Posterior cingulate gyrus (tissue), 11 donors: ENCODE results near the gene ARRDC5.

ENCODE experiments used
- DNase-seq, 10 donors: peaks; one replicate each; pipeline versions ENCODE4 v3.0.0 to v3.0.0-alpha.2; 2020 to 2021; ENCODE audit warnings: mixed read lengths in 3 of 10
- intact Hi-C: fragments of 100-400 bp; cut with DNase I; formaldehyde crosslinking; loops from one replicate; pipeline ENCODE4 v1.15.1; 2023

ARRDC5 gene

GRCh38 chr19:4843647-4843965 lies 59.1 kb downstream of the ARRDC5 start:
- no peak for DNase-seq
- intact Hi-C loops: no loop called here
